ENCODE results near the gene PRCC. TPM values are rescaled to one million over a fixed set of nuclear protein-coding genes. Genes with fewer than 3 reads are reported as not detected.

The PRCC gene
- total RNA-seq, 1 donor from 2014 or later, result 60.9 TPM

DNA sequence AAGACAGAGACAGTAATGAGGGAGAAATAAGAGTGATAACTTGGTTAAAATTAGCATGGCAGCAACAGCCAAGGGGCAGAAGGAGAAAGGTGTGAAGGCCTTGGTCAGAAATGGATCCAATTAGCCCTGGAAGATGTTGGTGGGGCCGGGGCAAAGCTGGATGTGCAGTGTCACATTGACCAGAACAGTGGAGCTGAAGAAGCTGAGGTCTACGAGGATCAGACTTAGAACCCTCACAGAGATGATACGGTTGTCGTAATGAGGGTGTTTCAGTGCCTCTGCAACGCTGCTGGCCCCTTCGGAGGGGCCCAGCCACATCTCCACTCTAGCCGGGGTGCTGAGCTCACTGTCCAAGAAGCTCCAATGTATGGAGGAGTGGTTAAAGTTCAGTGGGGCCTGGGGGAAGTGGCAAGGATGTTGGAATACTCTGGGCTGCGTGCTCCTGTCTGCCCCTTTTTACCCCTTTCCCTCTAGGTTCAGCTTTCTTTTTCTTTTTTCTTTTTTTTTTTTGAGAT, 35.1 kb downstream of the PRCC start:
- no peak for DNase-seq (ENCODE audit: low spot score)
- Mint-ChIP-seq H3K27me3 (ENCODE audit: low read depth) (no peaks in the 10 kb centered on the region), H3K4me3 (ENCODE audit: unreplicated experiment) (no peak overlapping the region), H3K4me1 (ENCODE audit: low read depth) (peaks cover 4% of the 10 kb centered on the region), H3K36me3 (ENCODE audit: low read depth) (peaks cover 9% of the 10 kb centered on the region), H3K9me3 (ENCODE audit: low read depth) (no peaks in the 10 kb centered on the region), H3K27ac (ENCODE audit: unreplicated experiment) (no peak overlapping the region)
- no peak for TF ChIP-seq CTCF (IDR thresholded peaks at IDR 0.05)

DNA sequence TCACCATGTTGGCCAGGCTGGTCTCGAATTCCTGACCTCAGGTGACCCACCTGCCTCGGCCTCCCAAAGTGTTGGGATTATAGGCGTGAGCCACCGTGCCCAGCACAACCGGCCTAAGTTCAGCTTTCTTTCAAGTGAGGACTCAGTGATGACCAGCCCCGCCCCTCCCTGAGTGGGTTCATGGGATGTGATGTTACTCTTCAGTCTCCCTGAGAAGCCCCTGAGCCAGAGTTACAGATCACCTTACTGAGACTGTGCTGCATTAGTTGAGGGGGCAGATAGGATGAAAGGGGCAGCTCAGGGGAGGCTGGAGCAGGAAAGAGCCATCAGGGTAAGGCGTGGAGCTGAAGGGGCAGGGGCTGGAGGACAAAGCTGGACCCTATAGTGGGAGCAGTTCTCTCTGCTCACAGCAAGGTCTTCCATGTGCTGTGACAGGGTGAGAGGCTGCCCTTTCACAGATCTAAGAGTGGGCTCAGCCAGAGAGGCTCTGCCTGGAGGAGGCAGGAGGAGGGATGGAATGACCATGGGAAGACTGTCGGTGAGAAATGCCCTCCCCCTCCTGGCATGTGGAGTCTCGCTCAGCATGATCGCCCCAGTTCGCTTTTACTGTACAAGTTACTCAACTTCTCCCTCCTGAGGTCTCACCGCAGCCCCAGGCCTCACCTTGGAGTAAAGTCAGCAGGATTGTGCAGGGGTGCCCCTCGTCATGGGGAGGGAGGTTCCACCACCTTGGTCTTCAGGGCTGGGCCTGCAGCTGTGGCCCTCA, 35.9 kb downstream of the PRCC start:
- no peak for DNase-seq (ENCODE audit: low spot score)
- no peak overlapping the region for H3K4me3 Mint-ChIP-seq (ENCODE audit: unreplicated experiment)
- peaks cover 9% of the 10 kb centered on the region for H3K36me3 Mint-ChIP-seq (ENCODE audit: low read depth)
- TF ChIP-seq CTCF (IDR thresholded peaks at IDR 0.05), result no peak
- H3K9me3 Mint-ChIP-seq (ENCODE audit: low read depth), result no peaks in the 10 kb centered on the region
- H3K4me1 Mint-ChIP-seq (ENCODE audit: low read depth), result peaks cover 4% of the 10 kb centered on the region
- H3K27me3 Mint-ChIP-seq (ENCODE audit: low read depth), result no peaks in the 10 kb centered on the region
- H3K27ac Mint-ChIP-seq (ENCODE audit: unreplicated experiment), result no peak overlapping the region

DNA sequence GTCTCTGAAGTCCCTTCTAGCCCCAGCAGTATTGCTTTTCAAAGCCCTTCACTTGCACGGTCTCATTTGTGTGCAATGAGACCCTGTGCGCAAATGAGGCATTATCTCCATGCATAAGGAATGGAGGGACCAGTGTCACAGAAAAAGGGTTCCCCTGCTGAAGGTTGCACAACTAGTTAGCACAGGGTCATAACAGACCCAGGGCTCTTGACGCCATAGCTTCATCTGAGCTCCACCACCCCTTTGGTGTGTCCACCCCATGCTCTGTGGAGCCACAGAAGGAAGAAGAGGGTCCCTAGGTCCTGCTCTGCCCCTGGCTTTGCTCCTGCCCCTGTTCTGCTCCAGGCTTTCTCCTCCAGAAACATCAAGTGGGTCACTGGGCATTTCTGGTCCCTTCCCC, 36.7 kb downstream of the PRCC start:
- Mint-ChIP-seq H3K27ac (ENCODE audit: unreplicated experiment) (no peak overlapping the region), H3K4me3 (ENCODE audit: unreplicated experiment) (no peak overlapping the region), H3K27me3 (ENCODE audit: low read depth) (no peaks in the 10 kb centered on the region), H3K9me3 (ENCODE audit: low read depth) (no peaks in the 10 kb centered on the region), H3K36me3 (ENCODE audit: low read depth) (peaks cover 9% of the 10 kb centered on the region), H3K4me1 (ENCODE audit: low read depth) (peaks cover 4% of the 10 kb centered on the region)
- DNase-seq (ENCODE audit: low spot score), result no peak
- TF ChIP-seq CTCF (IDR thresholded peaks at IDR 0.05), result no peak

GRCh38 chr1:156804572-156805243, 37.4 kb downstream of the PRCC start:
- TF ChIP-seq CTCF (IDR thresholded peaks at IDR 0.05), result no peak
- DNase-seq (ENCODE audit: low spot score), result no peak
- Mint-ChIP-seq H3K36me3 (ENCODE audit: low read depth) (peaks cover 8% of the 10 kb centered on the region), H3K27ac (ENCODE audit: unreplicated experiment) (no peak overlapping the region), H3K4me3 (ENCODE audit: unreplicated experiment) (no peak overlapping the region), H3K27me3 (ENCODE audit: low read depth) (no peaks in the 10 kb centered on the region), H3K9me3 (ENCODE audit: low read depth) (no peaks in the 10 kb centered on the region), H3K4me1 (ENCODE audit: low read depth) (peaks cover 4% of the 10 kb centered on the region)

DNA sequence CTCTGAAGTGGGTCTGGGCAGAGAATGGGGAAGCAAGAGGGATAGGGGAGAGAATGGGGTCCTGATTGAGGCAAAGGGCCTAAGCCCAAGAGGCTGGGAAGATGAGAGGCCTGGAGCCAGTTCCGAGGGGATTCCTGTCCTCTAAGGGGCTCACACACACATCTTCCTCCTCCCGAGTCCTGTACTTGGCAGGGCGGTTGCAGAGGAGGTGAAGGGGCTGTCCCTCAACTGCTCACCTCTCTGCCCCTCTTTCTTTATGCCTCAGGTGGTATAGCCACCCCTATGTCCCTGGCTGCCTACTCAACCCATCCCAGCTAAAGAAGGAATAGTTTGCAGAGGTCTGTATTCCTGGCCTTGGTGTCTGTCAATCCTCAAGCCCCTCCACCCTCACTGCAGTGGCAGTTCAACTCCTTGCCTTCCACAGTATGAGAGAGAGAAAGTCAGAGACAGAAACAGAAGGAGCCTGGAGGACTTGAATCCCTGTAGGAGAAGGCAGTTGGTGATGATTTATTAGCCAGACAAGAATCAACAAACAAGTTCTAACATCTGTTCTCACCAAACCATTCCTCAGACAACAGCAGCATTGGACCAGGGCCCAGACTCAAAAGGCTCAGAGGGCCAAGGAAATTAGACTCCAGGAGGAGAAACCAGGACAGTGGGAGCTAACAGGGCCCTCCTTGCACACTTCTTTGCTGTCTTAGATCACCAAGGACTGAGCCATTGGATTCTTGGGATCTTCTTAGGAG, 38.6 kb downstream of the PRCC start:
- TF ChIP-seq CTCF (IDR thresholded peaks at IDR 0.05), result no peak
- H3K27ac Mint-ChIP-seq (ENCODE audit: unreplicated experiment), result no peak overlapping the region
- H3K9me3 Mint-ChIP-seq (ENCODE audit: low read depth), result no peaks in the 10 kb centered on the region
- H3K27me3 Mint-ChIP-seq (ENCODE audit: low read depth), result peaks cover under 1% of the 10 kb centered on the region
- H3K36me3 Mint-ChIP-seq (ENCODE audit: low read depth), result peaks cover 3% of the 10 kb centered on the region
- no peak overlapping the region for H3K4me3 Mint-ChIP-seq (ENCODE audit: unreplicated experiment)
- no peak for DNase-seq (ENCODE audit: low spot score)
- peaks cover 4% of the 10 kb centered on the region for H3K4me1 Mint-ChIP-seq (ENCODE audit: low read depth)
